ENCODE data around the gene DCAF12.
"Not testable (repeated sequence)": the region's sequence is repeated elsewhere in the genome, so short reads cannot be mapped to it uniquely, and the experiment has no call there.

The DCAF12 gene

DNA sequence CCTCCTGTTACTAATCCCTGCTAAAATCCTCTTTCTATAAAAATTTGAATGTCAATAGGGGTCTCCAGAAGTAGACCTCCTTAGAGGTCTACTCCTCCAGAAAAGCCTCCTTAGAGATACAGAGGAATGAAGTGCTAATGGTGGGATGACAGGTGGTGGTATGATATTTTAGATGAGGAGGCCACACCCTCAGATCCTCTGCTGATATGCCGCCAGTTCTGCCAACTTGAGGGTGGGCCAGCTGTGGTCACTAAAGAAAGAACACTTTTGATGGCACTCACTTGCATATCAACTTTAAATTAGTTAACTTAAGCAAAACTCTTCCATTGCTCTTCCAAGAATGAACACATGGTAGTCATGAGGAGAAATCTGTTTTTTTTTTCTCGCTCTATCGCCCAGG lies 61.0 kb downstream of the DCAF12 start:
- no peak for DNase-seq (ENCODE audit: low spot score)

- no peak for DNase-seq (ENCODE audit: low spot score)
Measured at GRCh38 chr9:34059954-34060353, 66.5 kb downstream of the DCAF12 start.

GRCh38 chr9:34059281-34059680 lies 67.2 kb downstream of the DCAF12 start:
- DNase-seq (ENCODE audit: low spot score): no peak

DNA sequence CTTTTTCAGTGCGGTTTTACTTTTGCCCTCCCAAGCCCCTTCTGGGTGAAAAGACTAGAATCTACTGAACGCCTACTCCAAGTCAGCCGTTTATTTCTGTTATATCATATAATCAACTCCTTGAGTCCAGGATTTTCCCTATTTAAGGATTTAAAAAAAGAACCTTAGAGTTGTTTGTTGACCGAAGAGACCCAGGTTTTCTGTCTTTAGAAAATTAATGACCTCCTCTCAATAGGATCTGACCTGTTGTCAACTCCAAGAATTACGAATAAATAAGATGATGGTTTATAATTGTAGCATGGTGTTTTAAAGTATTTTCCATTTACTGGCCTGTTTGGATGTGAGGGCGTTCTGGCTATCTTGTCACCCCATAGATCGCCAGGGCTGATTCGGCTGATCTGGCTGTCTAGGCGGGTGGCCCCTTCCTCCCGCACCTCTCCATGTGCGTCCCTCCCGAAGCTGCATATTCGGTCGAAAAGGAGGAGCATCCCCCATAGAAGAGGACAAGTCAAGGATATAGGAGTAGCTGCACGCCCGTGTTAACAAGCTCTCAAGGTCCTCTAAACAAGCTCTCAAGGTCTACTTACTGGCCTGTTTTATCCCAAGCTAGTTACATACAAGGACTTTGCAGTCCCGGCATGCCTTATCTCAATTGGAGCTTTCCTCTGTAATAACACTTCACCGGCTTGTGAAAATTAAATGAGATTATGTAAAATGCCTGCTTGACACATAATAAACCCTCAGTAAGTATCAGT lies 76.7 kb downstream of the DCAF12 start:
- no peak for DNase-seq (ENCODE audit: low spot score)

GRCh38 chr9:34048727-34049629 lies 77.5 kb downstream of the DCAF12 start, which contains the start of gene UBAP2:
UBAP2 (minus strand) TSS chr9:34048887; CDS start chr9:34017148, 31,739 bp downstream.
- peak; percentile 95 for DNase-seq (ENCODE audit: low spot score)

DNA sequence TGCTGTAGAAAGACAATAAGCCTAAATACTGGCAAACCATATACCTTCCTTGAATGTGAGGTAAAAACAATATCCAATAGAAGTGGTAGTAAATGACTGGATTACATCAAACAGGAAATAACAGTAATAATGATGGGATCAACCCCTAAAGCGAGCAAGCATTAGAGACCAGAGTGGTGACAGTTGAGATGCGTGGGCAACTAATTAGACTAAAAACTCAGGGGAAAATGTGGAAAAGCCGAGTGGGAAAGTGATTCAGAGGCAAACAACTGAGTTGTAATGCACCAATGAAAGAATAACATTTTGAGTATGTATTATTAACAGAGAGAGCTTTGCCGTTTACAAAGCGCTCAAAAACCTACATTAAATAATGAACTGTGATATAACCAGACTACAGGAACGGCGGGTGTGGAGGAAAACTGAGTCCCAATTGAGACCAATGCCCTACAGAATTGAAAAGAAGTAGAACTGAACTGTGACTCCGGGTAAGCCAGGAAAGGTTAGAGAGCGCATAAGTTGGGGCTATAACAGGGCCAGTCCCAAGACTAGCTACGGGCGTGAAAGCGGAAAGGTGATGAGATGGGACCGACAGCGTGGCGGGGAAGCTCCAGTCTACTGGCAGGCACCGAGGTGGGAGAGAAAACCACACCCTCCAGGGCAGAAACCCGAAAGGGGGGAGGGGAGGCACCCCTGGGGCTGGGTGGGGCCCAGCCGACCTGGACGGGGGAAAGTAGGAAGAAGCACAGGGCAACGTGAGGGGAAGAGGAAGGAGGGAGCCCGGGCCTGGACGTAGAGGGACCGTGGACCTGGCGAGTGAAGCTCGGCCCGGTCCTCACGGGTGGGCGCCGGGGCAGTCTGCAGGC lies 78.4 kb downstream of the DCAF12 start:
- DNase-seq (ENCODE audit: low spot score): peak; percentile 16

GRCh38 chr9:34046784-34047379 lies 79.6 kb downstream of the DCAF12 start:
- no peak for DNase-seq (ENCODE audit: low spot score)

- no peak for DNase-seq (ENCODE audit: low spot score)
Measured at GRCh38 chr9:34045903-34046302, 80.6 kb downstream of the DCAF12 start.

- not testable (repeated sequence) for DNase-seq (ENCODE audit: low spot score)
Measured at GRCh38 chr9:34042074-34042473, 84.4 kb downstream of the DCAF12 start.

DNA sequence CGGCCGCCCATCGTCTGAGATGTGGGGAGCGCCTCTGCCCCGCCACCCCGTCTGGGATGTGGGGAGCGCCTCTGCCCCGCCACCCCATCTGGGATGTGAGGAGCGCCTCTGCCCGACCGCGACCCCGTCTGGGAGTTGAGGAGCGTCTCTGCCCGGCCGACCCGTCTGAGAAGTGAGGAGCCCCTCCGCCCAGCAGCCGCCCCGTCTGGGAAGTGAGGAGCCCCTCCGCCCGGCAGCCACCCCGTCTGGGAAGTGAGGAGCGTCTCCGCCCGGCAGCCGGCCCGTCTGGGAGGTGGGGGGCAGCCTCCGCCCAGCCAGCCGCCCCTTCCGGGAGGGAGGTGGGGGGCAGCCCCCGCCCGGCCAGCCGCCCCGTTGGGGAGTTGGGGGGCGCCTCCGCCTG lies 87.6 kb downstream of the DCAF12 start:
- not testable (repeated sequence) for DNase-seq (ENCODE audit: low spot score)

GRCh38 chr9:34037626-34038025 lies 88.9 kb downstream of the DCAF12 start:
- DNase-seq (ENCODE audit: low spot score): no peak

DNA sequence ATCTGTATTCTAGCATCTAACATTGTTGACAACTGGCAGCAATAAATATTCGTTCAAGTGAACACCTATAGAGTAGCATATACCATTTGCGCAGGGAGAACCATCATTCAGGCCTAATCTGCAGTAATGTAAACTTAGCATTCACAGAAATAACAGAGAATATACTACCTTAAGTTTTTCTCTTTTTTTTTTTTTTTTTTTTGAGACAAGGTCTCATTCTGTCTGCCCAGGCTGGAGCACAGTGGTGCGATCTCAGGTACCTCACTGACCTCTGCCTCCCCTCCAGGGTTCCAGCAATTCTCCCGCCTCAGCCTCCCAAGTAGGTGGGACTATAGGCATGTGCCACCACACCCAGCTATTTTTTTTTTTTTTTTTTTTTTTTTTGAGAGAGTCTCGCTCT lies 89.9 kb downstream of the DCAF12 start:
- DNase-seq (ENCODE audit: low spot score): no peak
